HG02642 (cell line): ENCODE data around the gene SLC25A6.
"Not testable (repeated sequence)": the region's sequence is repeated elsewhere in the genome, so short reads cannot be mapped to it uniquely, and the experiment has no call there.

Experiments
- ATAC-seq: cut with Tn5 transposase; IDR thresholded peaks from one replicate; pipeline ENCODE4 v1.9.1; 2021; ENCODE audit warnings: mild to moderate bottlenecking; ENCODE audit not compliant: unreplicated experiment, poor library complexity

SLC25A6 gene

DNA sequence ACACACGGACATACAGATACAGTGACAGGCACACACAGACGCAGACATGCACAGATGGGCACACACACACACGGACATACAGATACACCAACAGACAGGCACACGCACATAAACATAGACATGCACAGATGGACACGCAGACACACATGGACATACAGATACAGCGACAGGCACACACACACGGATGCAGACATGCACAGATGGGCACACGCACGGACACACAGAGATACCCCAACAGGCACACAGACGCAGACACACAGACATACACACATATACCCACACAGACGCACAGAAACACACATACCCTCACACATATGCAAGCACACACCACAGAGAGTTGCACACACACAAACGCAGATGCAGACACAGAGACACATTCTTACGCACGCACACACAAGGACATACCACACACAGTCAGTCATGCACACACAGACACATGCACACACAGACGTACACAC, 24.4 kb upstream of the SLC25A6 start:
- ATAC-seq, result no peak

DNA sequence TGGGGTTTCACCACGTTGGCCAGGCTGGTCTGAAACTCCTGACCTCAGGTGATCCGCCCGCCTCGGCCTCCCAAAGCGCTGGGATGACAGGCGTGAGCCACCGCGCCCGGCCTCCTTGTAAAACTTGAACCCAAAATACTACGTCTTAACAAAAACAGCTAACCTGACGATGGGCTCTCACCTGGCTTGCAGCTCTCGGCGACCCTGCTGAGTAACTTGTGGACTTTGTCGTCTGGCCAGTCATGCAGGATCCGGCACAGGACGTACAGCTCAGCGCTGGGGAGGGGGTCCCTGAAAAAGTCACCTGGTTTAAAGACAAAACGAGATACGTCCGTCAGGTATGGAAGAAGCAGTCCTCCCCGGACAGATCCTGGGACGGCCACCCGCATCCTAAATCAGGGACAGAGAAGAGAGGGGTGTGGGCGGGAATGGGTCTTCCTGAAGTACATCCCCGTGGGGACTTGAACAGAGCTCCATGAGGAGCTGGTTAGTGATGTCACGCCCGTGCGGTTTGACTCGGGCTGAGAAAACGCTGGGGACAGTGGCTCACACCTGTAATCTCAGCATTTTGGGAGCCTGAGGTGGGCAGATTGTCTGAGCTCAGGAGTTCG, 20.7 kb upstream of the SLC25A6 start:
- ATAC-seq, result no peak

DNA sequence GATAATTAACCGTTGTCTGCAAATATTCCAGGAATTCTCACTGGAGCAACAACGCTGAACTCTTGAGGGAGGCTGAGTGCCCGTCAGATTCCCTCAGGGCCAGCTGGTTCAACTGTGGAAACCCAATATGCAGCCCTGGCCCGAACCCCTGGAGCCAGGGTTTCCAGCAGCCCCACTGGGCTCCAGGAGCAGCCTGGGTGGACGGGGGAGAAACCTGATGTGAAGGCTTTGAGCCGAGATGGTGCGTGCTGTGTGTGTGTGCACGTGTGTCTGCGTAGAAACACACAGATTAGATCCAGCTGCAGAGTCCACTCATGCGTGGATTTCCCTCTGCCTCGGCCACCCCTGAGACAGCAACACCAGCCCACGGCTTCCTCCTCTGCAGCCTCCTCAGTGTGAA, 19.4 kb upstream of the SLC25A6 start:
- no peak for ATAC-seq

GRCh38 chrX:1407035-1407434, 15.1 kb upstream of the SLC25A6 start:
- no peak for ATAC-seq

GRCh38 chrX:1405769-1406168, 13.9 kb upstream of the SLC25A6 start:
- not testable (repeated sequence) for ATAC-seq

DNA sequence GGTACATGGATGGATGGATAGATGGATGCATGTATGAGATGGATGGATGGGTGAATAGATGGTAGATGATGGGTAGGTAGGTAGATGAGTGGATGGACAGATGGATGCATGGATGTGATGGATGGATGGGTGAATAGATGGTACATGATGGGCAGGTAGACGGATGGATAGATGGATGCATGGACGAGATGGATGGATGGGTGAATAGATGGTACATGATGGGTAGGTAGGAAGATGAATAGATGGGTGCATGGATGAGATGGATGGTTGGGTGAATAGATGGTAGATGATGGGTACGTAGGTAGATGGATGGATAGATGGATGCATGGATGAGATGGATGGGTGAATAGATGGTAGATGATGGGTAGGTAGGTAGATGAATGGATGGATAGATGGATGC, 12.0 kb upstream of the SLC25A6 start:
- not testable (repeated sequence) for ATAC-seq

DNA sequence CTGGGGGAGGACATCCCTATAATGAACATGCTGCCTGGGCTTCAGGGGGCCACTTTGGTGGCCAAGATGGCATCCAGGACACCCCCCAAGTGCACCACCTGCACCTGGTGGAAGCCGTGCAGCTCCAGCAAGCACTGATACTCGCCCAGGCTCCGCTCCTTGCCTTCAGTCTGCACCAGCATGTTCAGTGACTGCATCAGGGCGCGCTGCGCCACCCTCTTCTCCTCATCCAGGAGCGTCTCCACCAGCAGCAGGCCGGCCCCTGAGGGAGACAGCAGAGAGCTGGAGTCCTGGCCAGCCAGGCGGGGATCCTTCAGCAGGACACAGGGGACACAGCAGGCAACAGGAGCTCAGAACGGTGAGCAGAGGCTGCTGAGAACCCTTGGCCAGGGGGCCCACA, 11.3 kb upstream of the SLC25A6 start:
- ATAC-seq, result no peak

GRCh38 chrX:1401611-1402430, 9.9 kb upstream of the SLC25A6 start:
- no peak for ATAC-seq

DNA sequence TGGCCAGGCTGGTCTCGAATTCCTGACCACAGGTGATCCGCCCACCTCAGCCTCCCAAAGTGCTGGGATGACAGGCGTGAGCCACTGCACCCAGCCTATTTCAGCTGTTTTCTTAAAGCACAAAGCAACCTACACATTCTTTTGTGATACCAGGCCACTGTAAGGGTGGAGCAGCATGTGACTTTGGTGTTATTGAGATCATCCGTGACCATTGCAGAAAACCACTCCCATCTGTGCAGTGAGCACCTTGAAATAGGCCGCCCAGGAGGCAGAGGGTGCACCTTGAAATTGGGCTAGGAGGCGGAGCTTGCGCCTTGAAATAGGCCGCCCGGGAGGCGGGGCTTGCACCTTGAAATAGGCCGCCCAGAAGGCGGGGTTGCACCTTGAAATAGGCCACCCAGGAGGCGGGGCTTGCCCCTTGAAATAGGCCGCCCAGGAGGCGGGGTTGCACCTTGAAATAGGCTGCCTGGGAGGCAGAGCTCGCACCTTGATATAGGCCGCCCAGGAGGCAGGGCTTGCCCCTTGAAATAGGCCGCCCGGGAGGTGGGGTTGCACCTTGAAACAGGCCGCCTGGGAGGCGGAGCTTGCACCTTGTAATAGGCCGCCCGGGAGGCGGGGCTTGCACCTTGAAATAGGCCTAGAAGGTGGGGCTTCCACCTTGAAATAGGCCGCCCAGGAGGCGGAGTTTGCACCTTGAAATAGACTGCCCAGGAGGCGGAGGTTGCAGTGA, 9.0 kb upstream of the SLC25A6 start:
- no peak for ATAC-seq

DNA sequence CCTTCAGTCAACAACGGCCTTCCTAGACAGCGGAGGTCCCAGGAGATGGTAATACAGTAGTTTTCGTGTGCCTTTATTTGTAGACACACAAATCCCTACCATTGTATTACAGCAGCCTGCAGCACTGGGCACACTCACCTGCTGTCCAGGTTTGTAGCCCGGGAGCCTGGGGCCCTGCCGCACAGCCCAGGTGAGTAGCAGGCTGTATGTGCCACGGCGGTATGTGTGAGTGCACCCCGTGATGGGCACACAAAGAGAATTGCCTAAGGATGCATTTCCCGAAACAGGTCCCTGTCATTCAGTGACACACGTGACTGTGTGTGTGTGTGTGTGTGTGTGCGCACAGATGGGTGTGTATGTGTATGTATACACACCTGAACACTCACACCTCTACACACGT, 8.1 kb upstream of the SLC25A6 start:
- ATAC-seq, result no peak

DNA sequence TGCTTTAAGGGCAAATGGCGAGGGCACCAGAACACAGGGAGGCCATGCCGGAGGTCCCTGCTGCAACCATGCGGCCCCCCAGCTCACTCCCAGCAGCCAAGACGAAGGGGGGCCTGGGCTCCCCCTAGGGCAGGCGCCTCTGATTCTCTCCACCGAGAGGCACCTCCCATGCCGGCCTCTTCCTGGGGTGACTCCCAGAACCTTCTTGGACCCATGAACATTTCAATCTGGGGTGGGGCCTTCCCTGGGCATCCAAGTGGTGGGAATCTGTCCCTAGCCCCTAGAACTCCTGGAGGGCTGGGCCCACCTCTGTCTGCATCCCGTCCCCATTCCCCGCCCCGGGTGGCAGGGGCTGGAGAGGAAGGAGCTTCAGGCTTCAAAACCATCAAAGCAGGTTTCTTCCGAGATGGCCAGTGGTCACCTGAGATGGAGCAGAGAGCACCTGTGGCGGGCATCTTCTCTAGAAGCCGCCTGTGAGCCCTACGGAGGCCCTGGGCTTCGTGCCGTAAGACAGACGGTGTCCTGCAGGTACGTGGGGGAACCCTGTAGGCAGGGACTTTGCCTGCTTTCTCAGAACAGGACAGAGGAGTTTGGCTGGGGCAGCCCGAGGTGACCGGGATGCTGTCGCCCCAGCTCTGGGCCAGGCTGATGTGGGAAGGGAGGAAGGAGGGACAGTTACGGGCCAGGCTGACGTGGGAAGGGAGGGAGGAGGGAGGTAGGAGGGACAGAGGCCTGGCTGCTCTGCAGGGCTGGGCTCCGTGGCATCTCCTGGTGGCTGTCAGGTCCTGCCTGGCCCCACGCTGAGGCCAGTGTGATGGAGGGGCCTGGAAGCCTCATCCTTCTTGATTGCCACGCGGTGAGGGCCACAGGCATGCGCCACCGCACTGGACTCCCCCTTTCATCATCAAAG, 6.8 kb upstream of the SLC25A6 start:
- no peak for ATAC-seq

DNA sequence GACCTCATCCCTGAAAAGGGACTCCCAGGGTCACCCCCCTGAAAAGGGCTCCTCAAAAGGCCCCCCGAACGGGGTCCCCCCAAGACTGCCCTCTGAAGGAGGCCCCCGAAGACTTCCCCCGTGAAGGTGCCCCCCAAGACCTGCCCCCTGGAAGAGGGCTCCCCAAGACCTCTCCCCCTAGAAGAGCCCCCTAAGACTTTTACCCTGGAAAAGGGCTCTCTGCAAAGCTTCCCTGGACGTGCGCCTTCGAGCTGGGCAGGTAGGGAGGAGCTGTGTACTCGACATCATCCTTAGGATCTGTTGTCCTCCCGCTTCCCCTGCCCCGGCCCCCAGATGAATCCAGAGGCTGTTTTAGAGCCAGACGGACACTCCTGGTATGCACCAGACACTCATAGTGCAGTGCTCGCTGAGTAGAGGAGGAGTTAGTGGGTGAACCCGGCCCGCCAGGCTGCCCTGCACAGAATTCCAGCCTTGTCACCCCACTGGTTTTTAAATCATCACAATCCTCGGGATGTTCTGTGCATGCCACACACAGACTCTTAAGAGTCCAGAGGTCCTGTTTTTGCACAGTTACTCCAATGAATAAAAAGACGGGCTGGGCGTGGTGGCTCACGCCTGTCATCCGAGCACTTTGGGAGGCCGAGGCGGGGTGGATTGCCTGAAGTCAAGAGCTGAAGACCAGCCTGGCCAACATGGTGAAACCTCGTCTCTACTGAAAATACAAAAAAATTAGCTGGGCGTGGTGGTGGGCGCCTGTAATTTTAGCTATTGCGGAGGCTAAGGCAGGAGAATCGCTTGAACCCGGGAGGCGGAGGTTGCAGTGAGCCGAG, 5.7 kb upstream of the SLC25A6 start:
- no peak for ATAC-seq

GRCh38 chrX:1397001-1397400, 5.1 kb upstream of the SLC25A6 start:
- no peak for ATAC-seq

GRCh38 chrX:1395646-1396216, 3.8 kb upstream of the SLC25A6 start:
- no peak for ATAC-seq

- no peak for ATAC-seq
These were observed 3.0 kb upstream of the SLC25A6 start for GRCh38 chrX:1394731-1395501.

DNA sequence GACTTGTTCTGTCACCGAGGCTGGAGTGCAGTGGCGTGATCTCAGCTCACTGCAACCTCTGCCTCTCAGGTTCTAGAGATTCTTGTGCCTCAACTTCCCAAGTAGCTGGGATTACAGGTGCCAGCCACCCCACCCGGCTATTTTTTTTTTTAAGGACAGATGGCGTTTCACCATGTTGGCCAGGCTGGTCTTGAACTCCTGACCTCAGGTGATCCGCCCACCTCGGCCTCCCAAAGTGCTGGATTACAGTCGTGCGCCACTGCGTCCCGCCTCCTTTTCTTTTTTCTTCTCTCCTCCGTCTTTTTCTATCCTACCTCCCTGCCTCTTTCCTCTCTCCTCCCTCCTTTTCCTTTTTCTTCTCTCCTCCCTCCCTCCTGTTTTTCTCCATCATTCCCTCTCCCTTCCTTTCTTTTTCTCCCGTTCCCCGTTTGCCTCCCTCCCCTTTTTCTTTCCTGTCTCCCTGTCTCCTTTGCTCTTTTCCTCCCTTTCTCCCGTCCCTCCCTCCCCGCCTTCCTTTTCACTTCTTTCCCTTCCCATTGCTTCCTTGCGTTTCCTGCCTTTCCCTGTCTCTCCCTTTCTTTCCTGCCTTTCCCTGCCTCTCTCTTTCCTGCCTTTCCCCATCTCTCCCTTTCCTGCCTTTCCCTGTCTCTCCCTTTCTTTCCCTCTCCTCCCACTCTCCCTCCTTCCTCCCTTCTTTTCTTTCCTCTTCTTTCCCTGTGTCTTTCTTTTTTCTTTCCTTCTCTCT, 2.1 kb upstream of the SLC25A6 start:
- no peak for ATAC-seq

DNA sequence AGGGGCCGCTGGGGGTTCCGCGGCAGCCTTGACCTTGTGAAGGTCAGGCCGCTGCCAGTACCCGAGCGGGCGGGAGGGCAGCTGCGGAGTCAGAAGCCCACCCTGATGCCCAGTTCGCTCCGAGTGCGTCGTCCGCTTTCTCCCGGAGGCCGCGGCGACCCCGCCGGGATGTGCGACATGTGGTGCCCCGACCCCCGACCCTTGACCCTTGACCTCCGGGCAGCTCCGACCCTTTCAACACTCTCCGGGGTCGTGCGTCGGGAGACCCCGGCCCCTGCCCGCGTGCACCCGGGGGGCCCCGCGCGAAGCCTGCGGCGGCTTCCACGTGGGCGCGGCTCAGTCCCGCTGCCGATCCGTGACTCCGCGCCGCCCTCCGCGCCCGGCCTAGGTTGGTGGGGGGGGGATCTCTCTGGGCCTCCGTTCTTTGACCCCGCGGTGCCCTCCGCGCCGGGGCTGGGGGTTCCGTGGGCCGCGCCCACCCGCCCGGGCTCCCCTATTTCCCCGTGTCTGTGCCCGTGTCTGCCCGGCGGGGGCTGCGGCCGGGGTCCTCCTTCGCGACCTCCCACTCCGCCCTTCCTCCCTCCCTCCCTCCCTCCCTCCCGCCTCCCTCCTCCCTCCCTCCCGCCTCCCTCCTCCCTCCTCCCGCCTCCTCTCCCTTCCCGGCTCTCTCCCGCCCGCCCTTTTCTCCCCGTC, 609 bp upstream of the SLC25A6 start:
- ATAC-seq, result peak; percentile 26
